ENCODE results near the gene TLE5.

Gene TLE5

DNA sequence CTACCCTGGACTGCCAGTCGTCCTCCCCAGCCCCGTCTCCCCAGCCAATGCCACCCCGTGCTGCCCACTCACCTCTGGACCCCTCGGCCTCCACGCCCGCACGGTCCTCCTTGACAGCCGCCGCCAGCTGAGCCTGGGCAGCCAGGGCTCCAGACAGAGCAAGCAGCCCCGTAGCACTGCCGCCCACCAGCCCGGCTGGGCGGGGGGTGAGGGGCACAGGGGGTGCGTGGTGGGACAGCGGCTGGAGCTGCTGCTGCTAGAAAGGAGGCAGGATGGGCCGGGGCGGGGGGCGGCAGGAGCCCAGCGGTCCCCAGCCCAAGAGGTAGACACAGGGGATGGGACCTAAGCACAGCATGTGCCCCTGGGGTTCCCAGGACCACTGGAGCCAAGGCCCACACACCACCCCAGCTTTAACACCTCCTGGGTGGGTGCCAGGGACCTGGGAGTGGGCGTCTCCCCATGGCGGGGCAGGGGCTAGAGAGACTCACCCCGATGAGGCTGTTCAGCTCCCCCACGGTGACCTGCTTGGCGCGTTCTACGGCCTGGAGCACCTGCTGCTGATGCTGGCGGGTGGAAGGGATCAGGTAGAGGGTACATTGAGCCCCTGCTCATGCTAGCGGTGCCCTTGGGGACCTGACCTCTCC, 43.0 kb downstream of the TLE5 start:
- H3K27ac ChIP-seq (replicated peaks): no peak overlapping the region
- no peak overlapping the region for H3K4me3 ChIP-seq (replicated peaks; ENCODE audit: insufficient read depth, low read length)
- peaks cover 4% of the 10 kb centered on the region for H3K27me3 ChIP-seq (ENCODE audit: insufficient read depth, poor library complexity, severe bottlenecking)
- no peak for DNase-seq (ENCODE audit: low read depth in 1 of 2, low spot score in 1 of 2)
- TF ChIP-seq SPI1 (IDR thresholded peaks at IDR 0.05; ENCODE audit: borderline replicate concordance, low read depth) (no peak), REST (IDR thresholded peaks at IDR 0.05; ENCODE audit: insufficient replicate concordance, low read depth) (no peak), GABPA (IDR thresholded peaks at IDR 0.05; ENCODE audit: low read depth) (no peak), POLR2AphosphoS5 (IDR thresholded peaks at IDR 0.05; ENCODE audit: low read depth) (no peak)
- TF ChIP-seq, protein P1, sequence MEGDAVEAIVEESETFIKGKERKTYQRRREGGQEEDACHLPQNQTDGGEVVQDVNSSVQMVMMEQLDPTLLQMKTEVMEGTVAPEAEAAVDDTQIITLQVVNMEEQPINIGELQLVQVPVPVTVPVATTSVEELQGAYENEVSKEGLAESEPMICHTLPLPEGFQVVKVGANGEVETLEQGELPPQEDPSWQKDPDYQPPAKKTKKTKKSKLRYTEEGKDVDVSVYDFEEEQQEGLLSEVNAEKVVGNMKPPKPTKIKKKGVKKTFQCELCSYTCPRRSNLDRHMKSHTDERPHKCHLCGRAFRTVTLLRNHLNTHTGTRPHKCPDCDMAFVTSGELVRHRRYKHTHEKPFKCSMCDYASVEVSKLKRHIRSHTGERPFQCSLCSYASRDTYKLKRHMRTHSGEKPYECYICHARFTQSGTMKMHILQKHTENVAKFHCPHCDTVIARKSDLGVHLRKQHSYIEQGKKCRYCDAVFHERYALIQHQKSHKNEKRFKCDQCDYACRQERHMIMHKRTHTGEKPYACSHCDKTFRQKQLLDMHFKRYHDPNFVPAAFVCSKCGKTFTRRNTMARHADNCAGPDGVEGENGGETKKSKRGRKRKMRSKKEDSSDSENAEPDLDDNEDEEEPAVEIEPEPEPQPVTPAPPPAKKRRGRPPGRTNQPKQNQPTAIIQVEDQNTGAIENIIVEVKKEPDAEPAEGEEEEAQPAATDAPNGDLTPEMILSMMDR (IDR thresholded peaks at IDR 0.05; ENCODE audit: insufficient read depth, low read length): no peak

- no peak for DNase-seq (ENCODE audit: low read depth in 1 of 2, low spot score in 1 of 2)
- TF ChIP-seq POLR2AphosphoS5 (IDR thresholded peaks at IDR 0.05; ENCODE audit: low read depth) (no peak), SPI1 (IDR thresholded peaks at IDR 0.05; ENCODE audit: borderline replicate concordance, low read depth) (no peak), REST (IDR thresholded peaks at IDR 0.05; ENCODE audit: insufficient replicate concordance, low read depth) (no peak), GABPA (IDR thresholded peaks at IDR 0.05; ENCODE audit: low read depth) (no peak)
- TF ChIP-seq, protein P1 (IDR thresholded peaks at IDR 0.05; ENCODE audit: insufficient read depth, low read length): no peak
- H3K4me3 ChIP-seq (replicated peaks; ENCODE audit: insufficient read depth, low read length): no peak overlapping the region
- no peaks in the 10 kb centered on the region for H3K27me3 ChIP-seq (ENCODE audit: insufficient read depth, poor library complexity, severe bottlenecking)
- H3K27ac ChIP-seq (replicated peaks): no peak overlapping the region
These were observed 44.4 kb downstream of the TLE5 start for GRCh38 chr19:3017923-3018322.

DNA sequence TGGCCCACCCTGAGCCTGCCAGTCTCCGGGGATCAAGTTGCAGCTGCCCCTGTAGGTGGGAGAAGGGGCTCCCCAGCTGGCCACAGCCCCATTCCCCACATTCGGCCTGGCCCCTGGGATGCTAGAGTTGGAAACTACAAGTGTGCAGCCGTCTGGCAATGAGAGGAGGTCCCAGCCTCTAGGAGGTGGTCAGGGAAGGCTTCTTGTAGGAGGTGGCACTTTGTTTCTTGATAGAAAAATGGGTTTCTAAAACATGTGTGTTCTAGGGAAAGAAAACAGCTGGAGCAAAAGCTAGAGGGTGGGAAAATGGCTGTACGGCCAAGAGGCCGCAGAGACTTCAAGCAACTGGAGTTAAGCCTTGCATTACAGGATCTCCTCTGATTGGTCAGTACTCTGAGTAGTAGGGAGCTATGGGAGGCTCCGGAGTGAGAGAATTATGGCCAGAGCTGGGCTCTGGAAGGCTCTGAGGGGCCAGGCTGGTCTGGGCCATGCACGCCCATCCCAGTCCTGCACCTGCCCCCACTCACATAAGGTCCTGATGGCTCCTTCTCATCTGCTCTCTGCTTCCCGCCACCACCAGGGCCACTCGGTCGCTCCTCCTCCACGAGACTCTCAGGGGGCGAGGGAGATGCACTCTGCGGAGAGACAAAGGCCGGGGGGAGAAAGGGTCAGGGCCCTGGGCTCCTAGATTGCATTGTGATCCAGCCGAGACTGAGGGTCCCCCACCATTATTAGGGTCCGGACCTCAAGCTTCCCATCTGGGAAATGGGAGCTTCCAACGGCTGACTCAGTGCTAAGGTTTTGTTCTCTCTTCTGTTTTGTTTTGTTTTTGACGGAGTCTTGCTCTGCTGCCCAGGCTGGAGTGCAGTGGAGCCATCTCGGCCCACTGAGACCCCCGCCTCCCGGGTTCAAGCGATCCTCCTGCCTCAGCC, 46.9 kb downstream of the TLE5 start:
- no peaks in the 10 kb centered on the region for H3K27me3 ChIP-seq (ENCODE audit: insufficient read depth, poor library complexity, severe bottlenecking)
- no peak for TF ChIP-seq POLR2AphosphoS5 (IDR thresholded peaks at IDR 0.05; ENCODE audit: low read depth)
- no peak for TF ChIP-seq REST (IDR thresholded peaks at IDR 0.05; ENCODE audit: insufficient replicate concordance, low read depth)
- no peak for DNase-seq (ENCODE audit: low read depth in 1 of 2, low spot score in 1 of 2)
- H3K27ac ChIP-seq (replicated peaks): no peak overlapping the region
- H3K4me3 ChIP-seq (replicated peaks; ENCODE audit: insufficient read depth, low read length): no peak overlapping the region
